Activated CD4-positive, alpha-beta T cell treated with anti-CD3 and anti-CD28 coated beads, Interleukin-2, Interleukin-6, amounts not matched to agents 100 ng/mL and 50 ng/mL, durations not matched to agents 16 hours and 8 hours (primary cell): ENCODE measurements around the gene PRDM4.

Source experiments
- DNase-seq: peaks from one replicate; pipeline ENCODE4 v3.0.0-alpha.2; 2020

The PRDM4 gene

GRCh38 chr12:107684029-107684795, 76.7 kb downstream of the PRDM4 start:
- no peak for DNase-seq
